Astrocyte (in vitro differentiated cells and primary cell): ENCODE results near the gene CD58. TPM values are rescaled to one million over a fixed set of nuclear protein-coding genes. Genes with fewer than 3 reads are reported as not detected.
"Not testable (repeated sequence)": the region's sequence is repeated elsewhere in the genome, so short reads cannot be mapped to it uniquely, and the experiment has no call there.

ENCODE experiments used
- DNase-seq: peaks from one replicate; pipeline ENCODE4 v3.0.0-alpha.2; 2010; ENCODE audit warnings: low read depth
- FAIRE-seq: peaks from 2 replicates; lab custom pipeline; 2011; peaks lifted over from hg19 to GRCh38; lab: Jason Lieb, UNC
- H2AFZ ChIP-seq: 2 replicates; pipeline ENCODE4 v1.6.0; 2012; ENCODE audit warnings: low read depth, low read length, inconsistent platforms
- H3K27ac ChIP-seq: 2 replicates; pipeline ENCODE4 v1.5.1; 2011; ENCODE audit warnings: low read depth, low read length, inconsistent platforms
- H3K27me3 ChIP-seq: 2 replicates; pipeline ENCODE4 v1.6.0; 2011; ENCODE audit warnings: low read length, inconsistent platforms; ENCODE audit not compliant: insufficient read depth
- H3K36me3 ChIP-seq: 2 replicates; pipeline ENCODE4 v1.5.1; 2011; ENCODE audit warnings: low read length, inconsistent platforms; ENCODE audit not compliant: insufficient read depth
- H3K4me1 ChIP-seq: 2 replicates; pipeline ENCODE4 v1.5.1; 2011; ENCODE audit warnings: low read length, inconsistent platforms; ENCODE audit not compliant: insufficient read depth
- H3K4me2 ChIP-seq: 2 replicates; pipeline ENCODE4 v1.6.0; 2012; ENCODE audit warnings: low read length, inconsistent platforms
- H3K4me3 ChIP-seq: 2 replicates; pipeline ENCODE4 v1.5.1; 2011; ENCODE audit warnings: low read depth, mild to moderate bottlenecking, low read length, inconsistent platforms; ENCODE audit not compliant: insufficient read depth
- H3K79me2 ChIP-seq: 2 replicates; pipeline ENCODE4 v1.6.0; 2012; ENCODE audit warnings: mild to moderate bottlenecking, low read length, inconsistent platforms; ENCODE audit not compliant: insufficient read depth
- H3K9ac ChIP-seq: 2 replicates; pipeline ENCODE4 v1.6.0; 2012; ENCODE audit warnings: mild to moderate bottlenecking, low read length, inconsistent platforms
- H3K9me3 ChIP-seq: 2 replicates; pipeline ENCODE4 v1.5.1; 2012; ENCODE audit warnings: low read depth, mild to moderate bottlenecking, low read length, inconsistent platforms; ENCODE audit not compliant: insufficient read depth
- H4K20me1 ChIP-seq: 2 replicates; pipeline ENCODE4 v1.6.0; 2012; ENCODE audit warnings: low read length, inconsistent platforms; ENCODE audit not compliant: insufficient read depth
- H3K27ac Mint-ChIP-seq: one replicate; pipeline ENCODE4 v1.8.0; 2021; ENCODE audit warnings: mild to moderate bottlenecking, mixed read lengths; ENCODE audit not compliant: unreplicated experiment
- H3K27me3 Mint-ChIP-seq: one replicate; pipeline ENCODE4 v1.8.0; 2021; ENCODE audit warnings: low read depth, mixed read lengths; ENCODE audit not compliant: unreplicated experiment
- H3K36me3 Mint-ChIP-seq: one replicate; pipeline ENCODE4 v1.8.0; 2021; ENCODE audit warnings: low read depth, mixed read lengths; ENCODE audit not compliant: unreplicated experiment
- H3K4me1 Mint-ChIP-seq: one replicate; pipeline ENCODE4 v1.8.0; 2021; ENCODE audit warnings: low read depth, mixed read lengths; ENCODE audit not compliant: unreplicated experiment
- H3K4me3 Mint-ChIP-seq: one replicate; pipeline ENCODE4 v1.8.0; 2021; ENCODE audit warnings: mild to moderate bottlenecking, moderate library complexity, mixed read lengths; ENCODE audit not compliant: unreplicated experiment
- H3K9me3 Mint-ChIP-seq: one replicate; pipeline ENCODE4 v1.8.0; 2021; ENCODE audit warnings: mild to moderate bottlenecking, mixed read lengths; ENCODE audit not compliant: unreplicated experiment
- EZH2 ChIP-seq: IDR thresholded peaks from 2 replicates; pipeline ENCODE4 v1.6.1; 2012; ENCODE audit warnings: mild to moderate bottlenecking, low read length, inconsistent platforms; ENCODE audit not compliant: insufficient read depth
- total RNA-seq: library from RNA; stranded (reverse); gene quantifications from 2 replicates; pipeline ENCODE4 v1.2.1, GENCODE V29; 2021
- TF ChIP-seq, protein P1 (sequence below): IDR thresholded peaks from 2 replicates; pipeline ENCODE4 v1.5.1; 2011; ENCODE audit warnings: low read depth, mild to moderate bottlenecking, inconsistent platforms, low read length, moderate library complexity; ENCODE audit not compliant: insufficient read depth

Gene CD58
- total RNA-seq, 1 donor from 2014 or later: 13.0 TPM

DNA sequence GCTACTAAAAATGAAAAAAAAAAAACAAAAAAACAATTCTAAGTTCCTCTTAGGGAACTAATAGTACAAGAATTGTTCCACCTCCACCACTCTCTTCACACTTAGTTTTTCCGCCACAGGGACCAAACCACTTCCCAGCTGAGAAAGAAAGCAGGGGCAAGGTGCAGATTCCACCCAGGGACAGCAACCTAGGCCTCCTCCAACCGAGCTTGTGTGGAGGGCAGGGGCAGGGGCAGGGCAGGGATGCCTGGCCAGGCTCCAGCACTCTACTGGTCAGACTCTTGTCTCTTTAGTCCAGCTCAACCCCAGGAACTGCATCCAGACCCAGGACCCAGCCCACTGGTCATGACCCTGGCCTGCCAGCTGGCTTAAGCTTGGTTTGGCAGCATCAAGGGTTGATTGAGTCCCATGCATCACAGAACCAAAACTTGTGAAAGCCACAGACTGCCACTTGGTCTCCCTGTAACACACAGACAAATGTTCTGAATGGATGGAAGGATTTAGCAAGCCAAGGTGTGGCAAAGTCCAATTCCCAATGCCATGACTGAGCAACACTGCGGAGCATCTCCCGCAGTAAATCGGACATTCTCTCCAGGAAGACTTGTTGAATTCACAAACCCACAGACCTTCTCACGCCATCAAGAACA, 19.7 kb upstream of the CD58 start:
- H3K79me2 ChIP-seq, H4K20me1 ChIP-seq, H3K27ac Mint-ChIP-seq, H3K9me3 Mint-ChIP-seq, DNase-seq, H3K4me3 Mint-ChIP-seq, FAIRE-seq, H3K27ac ChIP-seq, H3K9me3 ChIP-seq, H3K27me3 ChIP-seq, H3K4me2 ChIP-seq, H3K27me3 Mint-ChIP-seq, H3K4me1 ChIP-seq, H3K36me3 Mint-ChIP-seq, H3K4me3 ChIP-seq, H2AFZ ChIP-seq, H3K9ac ChIP-seq, H3K36me3 ChIP-seq: not testable (repeated sequence)
- H3K4me1 Mint-ChIP-seq: peaks cover 35% of the 10 kb centered on the region

DNA sequence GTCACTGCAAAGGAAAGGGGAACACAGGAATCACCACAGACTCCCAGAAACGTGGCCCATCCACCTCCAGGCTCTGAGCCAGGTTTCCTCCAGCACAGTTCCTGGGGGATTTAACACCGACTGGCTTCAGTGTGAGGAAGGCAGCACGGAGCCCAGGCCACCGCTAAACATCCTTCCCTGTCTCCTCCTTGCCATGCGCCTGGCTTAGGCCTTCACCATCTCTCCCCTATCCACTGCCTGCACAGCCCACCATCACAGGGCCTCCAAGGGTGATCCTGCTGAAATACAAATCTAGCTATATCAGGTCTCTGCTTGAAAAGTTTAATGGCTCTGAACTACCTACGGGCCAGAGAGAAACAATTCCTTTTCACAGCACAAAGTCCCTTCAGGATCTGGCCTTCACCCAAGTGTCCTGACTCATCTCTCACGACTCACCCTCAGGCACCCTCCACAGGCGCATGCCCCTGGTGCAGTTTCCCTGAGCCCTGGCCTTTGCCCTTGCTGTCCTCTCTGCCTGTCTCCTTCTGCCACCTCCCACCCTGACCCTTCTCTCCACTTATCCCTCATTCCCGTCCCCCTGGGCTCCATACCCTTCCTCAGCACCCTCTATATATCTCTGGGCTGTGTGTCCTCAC, 18.4 kb upstream of the CD58 start:
- not testable (repeated sequence) for H3K4me1 ChIP-seq, DNase-seq
- peaks cover 35% of the 10 kb centered on the region for H3K4me1 Mint-ChIP-seq

DNA sequence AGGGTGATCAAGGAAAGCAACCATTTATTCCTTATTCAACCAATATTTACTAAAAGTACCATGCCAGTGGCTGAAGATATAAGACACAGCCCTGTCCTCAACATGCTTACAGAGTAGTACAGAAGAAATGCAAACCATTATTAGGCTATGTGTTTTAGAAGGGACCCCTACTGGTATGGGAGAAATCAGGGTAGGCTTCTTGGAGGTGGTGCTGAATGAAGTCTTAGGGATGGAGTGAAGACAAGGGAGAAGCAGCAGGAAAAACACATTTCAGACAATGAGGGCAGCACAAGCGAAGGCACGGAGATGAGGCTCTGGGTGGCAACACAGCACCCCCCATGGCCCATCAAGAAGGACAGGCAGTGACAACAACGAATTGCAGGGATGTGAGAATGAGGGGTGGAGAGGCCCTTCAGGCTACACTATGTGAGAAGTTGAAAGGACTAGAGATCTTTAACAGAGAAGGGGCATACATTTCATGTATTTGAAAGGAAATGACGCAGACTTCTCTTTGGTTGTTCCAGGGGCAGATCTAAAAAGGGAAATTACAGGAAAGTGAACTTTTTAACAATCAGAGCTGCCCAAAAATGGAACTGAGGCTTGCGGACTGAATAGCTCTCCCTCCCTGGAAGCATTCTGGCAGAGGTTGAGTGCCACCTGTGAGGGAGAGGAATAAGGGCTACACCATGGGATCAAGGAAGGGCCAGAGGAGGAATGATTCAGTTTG, 16.8 kb upstream of the CD58 start:
- H3K9ac ChIP-seq: no peak overlapping the region
- H3K36me3 Mint-ChIP-seq: peaks cover 2% of the 10 kb centered on the region

More for the DNA sequence above, 18.4 kb upstream of the CD58 start:
- H3K9ac ChIP-seq, H4K20me1 ChIP-seq, H3K36me3 ChIP-seq, H3K36me3 Mint-ChIP-seq, H3K79me2 ChIP-seq, H3K4me3 ChIP-seq, H3K9me3 ChIP-seq, H3K9me3 Mint-ChIP-seq, H3K4me2 ChIP-seq, H3K27me3 Mint-ChIP-seq, H3K27me3 ChIP-seq, H3K27ac ChIP-seq, FAIRE-seq: not testable (repeated sequence)
- H2AFZ ChIP-seq: peak overlapping the region; percentile 41
- H3K4me3 Mint-ChIP-seq: peak overlapping the region; percentile 29
- H3K27ac Mint-ChIP-seq: peak overlapping the region; percentile 15

More for the DNA sequence above, 16.8 kb upstream of the CD58 start:
- H3K27ac ChIP-seq: no peak overlapping the region
- no peaks in the 10 kb centered on the region for H3K36me3 ChIP-seq
- no peaks in the 10 kb centered on the region for H4K20me1 ChIP-seq
- H2AFZ ChIP-seq: no peak overlapping the region
- Mint-ChIP-seq H3K27me3 (no peaks in the 10 kb centered on the region), H3K9me3 (peaks cover 2% of the 10 kb centered on the region), H3K27ac (peak overlapping the region; percentile 59), H3K4me1 (peaks cover 36% of the 10 kb centered on the region), H3K4me3 (no peak overlapping the region)
- TF ChIP-seq, protein P1, sequence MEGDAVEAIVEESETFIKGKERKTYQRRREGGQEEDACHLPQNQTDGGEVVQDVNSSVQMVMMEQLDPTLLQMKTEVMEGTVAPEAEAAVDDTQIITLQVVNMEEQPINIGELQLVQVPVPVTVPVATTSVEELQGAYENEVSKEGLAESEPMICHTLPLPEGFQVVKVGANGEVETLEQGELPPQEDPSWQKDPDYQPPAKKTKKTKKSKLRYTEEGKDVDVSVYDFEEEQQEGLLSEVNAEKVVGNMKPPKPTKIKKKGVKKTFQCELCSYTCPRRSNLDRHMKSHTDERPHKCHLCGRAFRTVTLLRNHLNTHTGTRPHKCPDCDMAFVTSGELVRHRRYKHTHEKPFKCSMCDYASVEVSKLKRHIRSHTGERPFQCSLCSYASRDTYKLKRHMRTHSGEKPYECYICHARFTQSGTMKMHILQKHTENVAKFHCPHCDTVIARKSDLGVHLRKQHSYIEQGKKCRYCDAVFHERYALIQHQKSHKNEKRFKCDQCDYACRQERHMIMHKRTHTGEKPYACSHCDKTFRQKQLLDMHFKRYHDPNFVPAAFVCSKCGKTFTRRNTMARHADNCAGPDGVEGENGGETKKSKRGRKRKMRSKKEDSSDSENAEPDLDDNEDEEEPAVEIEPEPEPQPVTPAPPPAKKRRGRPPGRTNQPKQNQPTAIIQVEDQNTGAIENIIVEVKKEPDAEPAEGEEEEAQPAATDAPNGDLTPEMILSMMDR: no peak
- TF ChIP-seq EZH2: no peak
- no peak overlapping the region for H3K4me2 ChIP-seq
- no peaks in the 10 kb centered on the region for H3K79me2 ChIP-seq
- FAIRE-seq: no peak
- no peaks in the 10 kb centered on the region for H3K4me1 ChIP-seq
- no peak for DNase-seq
- H3K27me3 ChIP-seq: no peaks in the 10 kb centered on the region
- H3K4me3 ChIP-seq: no peak overlapping the region
- H3K9me3 ChIP-seq: no peaks in the 10 kb centered on the region
